GM10248 (cell line): ENCODE results near the gene WDR43.
A peak's percentile ranks its signal among the peaks of the same experiment; 100 is the strongest.

Source experiments
- CTCF ChIA-PET: fragments of 300-600 bp; sonication (Branson Sonifier 250); formaldehyde crosslinking; extraction: SDS; loops from one replicate; lab custom pipeline; 2021; ENCODE audit warnings: antibody characterized with exemption; lab: Yijun Ruan, JAX
- POLR2A ChIA-PET: fragments of 350-650 bp; sonication (Branson Sonifier 250); formaldehyde crosslinking; extraction: SDS; loops from one replicate; lab custom pipeline; 2020; ENCODE audit warnings: antibody characterized with exemption; lab: Yijun Ruan, JAX
- DNase-seq: peaks from one replicate; pipeline ENCODE4 v3.0.0; 2012; ENCODE audit errors: extremely low spot score
- TF ChIP-seq, protein P1 (sequence below): IDR thresholded peaks from 2 replicates; pipeline ENCODE4 v1.5.1; 2012; ENCODE audit warnings: mild to moderate bottlenecking, low read depth; ENCODE audit errors: extremely low read depth, missing control alignments, control extremely low read depth

The WDR43 gene, protein sequence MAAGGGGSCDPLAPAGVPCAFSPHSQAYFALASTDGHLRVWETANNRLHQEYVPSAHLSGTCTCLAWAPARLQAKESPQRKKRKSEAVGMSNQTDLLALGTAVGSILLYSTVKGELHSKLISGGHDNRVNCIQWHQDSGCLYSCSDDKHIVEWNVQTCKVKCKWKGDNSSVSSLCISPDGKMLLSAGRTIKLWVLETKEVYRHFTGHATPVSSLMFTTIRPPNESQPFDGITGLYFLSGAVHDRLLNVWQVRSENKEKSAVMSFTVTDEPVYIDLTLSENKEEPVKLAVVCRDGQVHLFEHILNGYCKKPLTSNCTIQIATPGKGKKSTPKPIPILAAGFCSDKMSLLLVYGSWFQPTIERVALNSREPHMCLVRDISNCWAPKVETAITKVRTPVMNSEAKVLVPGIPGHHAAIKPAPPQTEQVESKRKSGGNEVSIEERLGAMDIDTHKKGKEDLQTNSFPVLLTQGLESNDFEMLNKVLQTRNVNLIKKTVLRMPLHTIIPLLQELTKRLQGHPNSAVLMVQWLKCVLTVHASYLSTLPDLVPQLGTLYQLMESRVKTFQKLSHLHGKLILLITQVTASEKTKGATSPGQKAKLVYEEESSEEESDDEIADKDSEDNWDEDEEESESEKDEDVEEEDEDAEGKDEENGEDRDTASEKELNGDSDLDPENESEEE

DNA sequence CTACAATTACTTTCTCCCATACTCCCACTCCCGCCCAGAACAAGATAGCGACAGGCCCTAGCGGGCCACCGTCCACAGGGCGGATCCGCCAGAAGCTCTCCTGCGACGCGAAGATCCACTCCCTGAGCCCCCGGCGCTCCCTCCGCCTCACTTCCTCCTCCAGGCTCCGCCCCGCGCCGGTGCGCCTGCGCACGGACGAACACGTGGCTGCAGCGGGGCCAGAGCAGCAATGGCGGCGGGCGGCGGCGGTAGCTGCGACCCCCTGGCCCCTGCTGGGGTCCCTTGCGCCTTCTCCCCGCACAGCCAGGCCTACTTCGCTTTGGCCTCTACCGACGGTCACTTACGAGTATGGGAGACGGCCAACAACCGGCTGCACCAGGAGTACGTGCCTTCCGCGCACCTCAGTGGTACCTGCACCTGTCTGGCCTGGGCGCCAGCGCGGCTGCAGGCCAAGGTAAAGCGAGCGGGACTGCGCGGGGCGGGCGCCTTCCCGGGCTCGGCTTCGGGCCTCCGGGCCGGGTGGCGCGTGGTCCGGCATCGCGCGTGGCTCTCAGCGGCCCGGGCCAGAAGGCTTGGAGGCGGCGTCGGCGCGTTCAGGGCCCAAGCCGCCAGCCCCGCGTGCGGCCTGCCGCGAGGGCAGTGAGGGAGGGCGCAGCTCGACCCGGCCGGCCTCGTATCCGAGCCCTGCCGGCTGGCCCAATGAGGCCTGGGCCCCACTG lies at the start of gene WDR43:
WDR43 (plus strand) TSS at position 198 of the 719 bp plus-strand sequence; CDS start at position 230, 32 bp downstream.
- TF ChIP-seq, protein P1, sequence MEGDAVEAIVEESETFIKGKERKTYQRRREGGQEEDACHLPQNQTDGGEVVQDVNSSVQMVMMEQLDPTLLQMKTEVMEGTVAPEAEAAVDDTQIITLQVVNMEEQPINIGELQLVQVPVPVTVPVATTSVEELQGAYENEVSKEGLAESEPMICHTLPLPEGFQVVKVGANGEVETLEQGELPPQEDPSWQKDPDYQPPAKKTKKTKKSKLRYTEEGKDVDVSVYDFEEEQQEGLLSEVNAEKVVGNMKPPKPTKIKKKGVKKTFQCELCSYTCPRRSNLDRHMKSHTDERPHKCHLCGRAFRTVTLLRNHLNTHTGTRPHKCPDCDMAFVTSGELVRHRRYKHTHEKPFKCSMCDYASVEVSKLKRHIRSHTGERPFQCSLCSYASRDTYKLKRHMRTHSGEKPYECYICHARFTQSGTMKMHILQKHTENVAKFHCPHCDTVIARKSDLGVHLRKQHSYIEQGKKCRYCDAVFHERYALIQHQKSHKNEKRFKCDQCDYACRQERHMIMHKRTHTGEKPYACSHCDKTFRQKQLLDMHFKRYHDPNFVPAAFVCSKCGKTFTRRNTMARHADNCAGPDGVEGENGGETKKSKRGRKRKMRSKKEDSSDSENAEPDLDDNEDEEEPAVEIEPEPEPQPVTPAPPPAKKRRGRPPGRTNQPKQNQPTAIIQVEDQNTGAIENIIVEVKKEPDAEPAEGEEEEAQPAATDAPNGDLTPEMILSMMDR = no peak
- POLR2A ChIA-PET = interaction anchor here (0.6 to 1.2 kb wide), 2 partner anchors 24 to 54 kb away, joined by 5 to 6 read pairs; partner anchors contain the start of gene TRMT61B
- CTCF ChIA-PET = interaction anchor here (1.1 to 1.8 kb wide), 2 partner anchors 11 to 14 kb away, joined by 3 read pairs; no protein-coding TSS in a partner anchor

DNA sequence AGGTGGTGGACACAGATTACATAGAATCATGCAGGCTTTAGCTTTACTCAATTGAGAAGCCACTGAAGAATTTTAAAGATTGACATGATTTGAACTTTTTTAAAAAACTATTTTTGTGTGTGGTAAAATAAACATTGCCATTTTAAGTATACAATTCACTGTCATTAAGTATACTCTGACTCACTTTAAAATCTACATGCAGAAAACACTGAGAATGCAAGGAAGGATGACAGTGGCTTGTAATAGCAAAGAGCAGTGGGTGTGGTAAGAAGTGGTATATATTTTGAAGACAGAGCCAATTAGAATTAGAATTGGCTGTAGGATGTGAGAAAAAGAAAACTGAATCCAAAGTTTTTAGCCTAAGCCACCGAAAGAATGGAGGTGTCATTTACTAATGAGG lies 39.3 kb upstream of the WDR43 start:
- CTCF ChIA-PET = interaction anchor here (1.6 to 1.8 kb wide), 2 partner anchors 8 to 33 kb away, joined by 3 to 4 read pairs; no protein-coding TSS in a partner anchor
- no peak for DNase-seq
- TF ChIP-seq, protein P1 = no peak
- POLR2A ChIA-PET = no interaction called here

More for the DNA sequence above, at the start of gene WDR43:
- DNase-seq = peak; percentile 98

DNA sequence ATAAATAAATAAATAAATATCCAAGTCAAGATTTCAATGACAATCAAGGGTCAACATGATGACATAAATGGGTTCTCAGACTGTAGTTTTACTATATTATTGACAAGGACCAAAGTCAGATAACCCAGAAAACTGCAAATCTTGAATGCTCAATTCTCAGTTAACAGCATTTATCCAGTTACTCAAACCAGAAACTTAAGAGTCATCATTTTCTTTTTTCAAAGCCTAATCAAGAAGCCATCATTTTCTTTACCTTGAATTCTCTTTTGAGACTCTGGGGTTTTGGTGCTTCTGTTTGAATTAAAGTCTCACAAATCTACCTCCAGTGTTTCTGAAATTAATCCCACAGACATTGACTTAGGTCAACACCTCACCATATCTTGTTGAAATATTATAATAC lies 38.5 kb upstream of the WDR43 start:
- TF ChIP-seq, protein P1 = no peak
- POLR2A ChIA-PET = no interaction called here
- CTCF ChIA-PET = interaction anchor here (1.8 kb wide), 1 partner anchor 9 kb away, joined by 4 read pairs; no protein-coding TSS in a partner anchor
- no peak for DNase-seq

DNA sequence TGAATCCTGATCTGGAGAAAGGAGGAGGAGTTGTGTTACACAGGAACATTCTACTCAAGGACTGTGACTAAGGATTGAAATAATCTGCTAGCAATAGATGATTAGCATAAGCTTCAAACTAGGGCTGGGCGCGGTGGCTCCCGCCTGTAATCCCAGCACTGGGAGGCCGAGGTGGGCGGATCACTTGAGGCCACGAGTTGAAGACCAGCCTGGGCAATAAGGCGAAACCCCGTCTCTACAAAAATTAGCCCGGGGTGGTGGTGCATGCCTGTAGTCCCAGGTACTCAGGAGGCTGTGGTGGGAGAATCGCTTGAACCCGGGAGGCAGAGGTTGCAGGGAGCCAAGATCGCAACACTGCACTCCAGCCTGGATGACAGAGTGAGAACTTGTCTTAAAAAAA lies 25.9 kb upstream of the WDR43 start:
- DNase-seq = no peak
- TF ChIP-seq, protein P1 = no peak
- CTCF ChIA-PET = interaction anchor here (1.2 kb wide), 1 partner anchor 36 kb away, joined by 3 read pairs; no protein-coding TSS in a partner anchor
- POLR2A ChIA-PET = no interaction called here

DNA sequence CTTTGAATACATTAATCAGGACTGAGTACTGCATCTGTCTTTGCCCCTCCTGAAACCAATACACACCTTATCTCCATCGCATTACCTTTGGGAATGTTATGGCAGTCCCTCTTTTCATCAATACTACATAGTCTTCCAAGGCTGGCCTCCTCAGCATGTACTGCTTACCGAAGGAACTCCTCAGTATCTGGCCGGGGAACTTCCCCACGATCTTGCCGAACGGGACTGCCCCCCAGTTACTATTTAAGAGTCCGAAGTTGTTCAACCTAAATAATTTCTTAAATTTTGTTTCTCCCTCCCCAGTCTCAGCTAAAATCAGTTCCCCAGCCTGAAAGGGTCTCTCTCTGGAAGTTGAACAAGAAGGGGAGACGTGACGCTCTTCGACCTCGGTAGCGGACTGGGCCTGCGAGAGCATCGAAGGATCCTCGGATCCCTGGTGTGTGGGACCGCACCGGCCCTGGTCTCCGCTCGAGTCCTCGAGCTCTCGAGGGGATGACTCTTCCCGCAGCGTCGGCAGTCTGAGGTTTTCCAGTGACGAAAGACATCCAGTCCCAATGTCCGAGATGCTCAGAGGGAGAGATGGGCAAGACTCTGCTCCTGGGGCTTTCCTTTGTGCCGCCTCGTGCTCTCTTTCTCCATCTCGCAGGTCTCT lies 24.8 kb upstream of the WDR43 start:
- ChIA-PET POLR2A (interaction anchor here (0.6 to 1.3 kb wide), 4 partner anchors 19 to 49 kb away, joined by 3 to 6 read pairs (median 4); partner anchors contain the start of gene WDR43), CTCF (interaction anchor here (0.7 to 1.8 kb wide), 6 partner anchors 9 to 275 kb away, joined by 3 to 6 read pairs (median 4); no protein-coding TSS in a partner anchor)
- TF ChIP-seq, protein P1 = no peak
- DNase-seq = peak; percentile 28
